Neural cell (in vitro differentiated cells): ENCODE data around the gene AMPD2. TPM values are rescaled to one million over a fixed set of nuclear protein-coding genes. Genes with fewer than 3 reads are reported as not detected.

Experiments used
- H2AFZ ChIP-seq: fragments of 200-600, 300-800 bp; sonication (generic), shearing (Covaris generic); 2 replicates; pipeline ENCODE4 v1.6.0; 2014; ENCODE audit warnings: low read depth, mild to moderate bottlenecking, antibody characterized with exemption, low read length, moderate library complexity
- H3F3A ChIP-seq: fragments of 200-600 bp; shearing (Covaris generic); 2 replicates; pipeline ENCODE4 v1.6.1; 2016; ENCODE audit warnings: mild to moderate bottlenecking, moderate library complexity, mixed read lengths, antibody characterized with exemption, low read length; ENCODE audit not compliant: insufficient read depth, poor library complexity, severe bottlenecking
- H3K27ac ChIP-seq: fragments of 200-600, 300-800 bp; sonication (generic), shearing (Covaris generic); 2 replicates; pipeline ENCODE4 v1.5.1; 2014; ENCODE audit warnings: mild to moderate bottlenecking, low read length, moderate library complexity
- H3K27me3 ChIP-seq: fragments of 300-800, 200-600 bp; sonication (generic), shearing (Covaris generic); 2 replicates; pipeline ENCODE4 v1.6.0; 2014; ENCODE audit warnings: mild to moderate bottlenecking, low read depth, low read length, moderate library complexity; ENCODE audit not compliant: insufficient read depth
- H3K36me3 ChIP-seq: fragments of 300-800, 200-600 bp; sonication (generic), shearing (Covaris generic); 2 replicates; pipeline ENCODE4 v1.5.1; 2014; ENCODE audit warnings: mild to moderate bottlenecking, antibody characterized with exemption, low read length, moderate library complexity; ENCODE audit not compliant: insufficient read depth
- H3K4me2 ChIP-seq: fragments of 300-800, 200-600 bp; sonication (generic), shearing (Covaris generic); 2 replicates; pipeline ENCODE4 v1.6.0; 2014; ENCODE audit warnings: mild to moderate bottlenecking, low read length
- H3K4me3 ChIP-seq: fragments of 300-800, 200-600 bp; sonication (generic), shearing (Covaris generic); 2 replicates; pipeline ENCODE4 v1.5.1; 2014; ENCODE audit warnings: mild to moderate bottlenecking, low read length, moderate library complexity
- H3K79me2 ChIP-seq: fragments of 200-600 bp; shearing (Covaris generic); replicated peaks from 2 replicates; pipeline ENCODE4 v1.6.0; 2014; ENCODE audit warnings: mild to moderate bottlenecking, low read length, moderate library complexity; ENCODE audit not compliant: insufficient read depth
- H3K9ac ChIP-seq: fragments of 300-800, 200-600 bp; sonication (generic), shearing (Covaris generic); 2 replicates; pipeline ENCODE4 v1.6.1; 2016; ENCODE audit warnings: mild to moderate bottlenecking, low read length, mixed read lengths
- H3K9me2 ChIP-seq: fragments of 200-600 bp; shearing (Covaris generic); 2 replicates; pipeline ENCODE4 v1.6.1; 2016; ENCODE audit warnings: mild to moderate bottlenecking, low read length, mixed read lengths; ENCODE audit not compliant: insufficient read depth
- H3K9me3 ChIP-seq: fragments of 200-600, 300-800 bp; sonication (generic), shearing (Covaris generic); 2 replicates; pipeline ENCODE4 v1.6.1; 2016; ENCODE audit warnings: mild to moderate bottlenecking, mixed run types, low read length, moderate library complexity, mixed read lengths
- H4K20me1 ChIP-seq: fragments of 200-600 bp; shearing (Covaris generic); 2 replicates; pipeline ENCODE4 v1.6.1; 2016; ENCODE audit warnings: mild to moderate bottlenecking, mixed run types; ENCODE audit not compliant: insufficient read depth
- CTCF ChIP-seq: fragments of 450-650 bp; IDR thresholded peaks from 2 replicates; pipeline ENCODE4 v1.5.1; 2014; ENCODE audit warnings: antibody characterized with exemption, mild to moderate bottlenecking, moderate library complexity; ENCODE audit not compliant: poor library complexity, severe bottlenecking
- EP300 ChIP-seq: fragments of 450-650 bp; conservative IDR thresholded peaks from 2 replicates; pipeline ENCODE4 v1.6.1; 2014; ENCODE audit warnings: antibody characterized with exemption, mild to moderate bottlenecking, moderate library complexity; ENCODE audit not compliant: poor library complexity, severe bottlenecking
- EZH2 ChIP-seq: fragments of 200-600, 300-800 bp; shearing (Covaris generic), sonication (generic); IDR thresholded peaks from 2 replicates; pipeline ENCODE4 v1.6.1; 2014; ENCODE audit warnings: antibody characterized with exemption, low read length, borderline replicate concordance, mild to moderate bottlenecking; ENCODE audit not compliant: insufficient read depth, poor library complexity, severe bottlenecking
- MXI1 ChIP-seq: fragments of 450-650 bp; conservative IDR thresholded peaks from 2 replicates; pipeline ENCODE4 v1.6.1; 2014; ENCODE audit warnings: antibody characterized with exemption, mild to moderate bottlenecking; ENCODE audit not compliant: poor library complexity, severe bottlenecking
- POLR2AphosphoS5 ChIP-seq: IDR thresholded peaks from 2 replicates; pipeline ENCODE4 v1.6.1; 2012
- RAD21 ChIP-seq: fragments of 450-650 bp; conservative IDR thresholded peaks from 2 replicates; pipeline ENCODE4 v1.6.1; 2014; ENCODE audit warnings: antibody characterized with exemption, mild to moderate bottlenecking, moderate library complexity
- REST ChIP-seq: IDR thresholded peaks from 2 replicates; pipeline ENCODE4 v1.6.1; 2012; ENCODE audit warnings: borderline replicate concordance
- SMC3 ChIP-seq: fragments of 450-650 bp; conservative IDR thresholded peaks from 2 replicates; pipeline ENCODE4 v1.6.1; 2014; ENCODE audit warnings: antibody characterized with exemption, mild to moderate bottlenecking, moderate library complexity; ENCODE audit not compliant: poor library complexity
- TAF1 ChIP-seq: IDR thresholded peaks from 2 replicates; pipeline ENCODE4 v1.6.1; 2012; ENCODE audit warnings: low read depth
- polyA plus RNA-seq: library from polyadenylated mRNA; depleted of rRNA; stranded (reverse); fragments of >200 nt; gene quantifications from 2 replicates; pipeline ENCODE4 v1.2.3, GENCODE V29; 2014

The AMPD2 gene
- polyA plus RNA-seq, 1 donor from 2014 or later, result 104 TPM

DNA sequence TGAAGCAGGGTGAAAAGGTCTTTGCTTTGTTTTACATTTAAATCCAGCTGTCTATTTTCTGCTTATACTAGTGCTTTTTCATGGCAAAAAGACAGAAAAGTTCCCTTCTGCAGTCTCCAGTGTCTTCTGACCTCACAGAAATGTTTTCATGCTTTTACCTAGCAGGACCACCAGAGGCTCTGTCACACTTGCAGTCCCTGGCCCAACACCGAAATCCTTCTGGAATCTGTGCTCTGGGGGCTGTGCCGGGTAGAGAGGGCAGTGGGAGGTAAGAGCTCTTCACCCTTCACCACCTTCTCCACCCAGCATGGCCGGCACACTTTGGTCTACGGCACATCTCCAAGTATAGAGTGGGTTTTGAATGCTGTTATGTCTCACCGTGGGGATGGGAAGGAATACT lies 21.0 kb upstream of the AMPD2 start:
- Histone ChIP-seq H3K9me2 (no peaks in the 10 kb centered on the region), H4K20me1 (no peaks in the 10 kb centered on the region), H3K4me2 (no peak overlapping the region), H3K36me3 (no peaks in the 10 kb centered on the region), H3K9ac (no peak overlapping the region), H3K27ac (no peak overlapping the region), H3K79me2 (no peaks in the 10 kb centered on the region), H2AFZ (no peak overlapping the region), H3K27me3 (no peaks in the 10 kb centered on the region), H3K4me3 (no peak overlapping the region), H3K9me3 (no peaks in the 10 kb centered on the region), H3F3A (no peaks in the 10 kb centered on the region)
- TF ChIP-seq EZH2 (no peak), TAF1 (no peak), CTCF (no peak), RAD21 (no peak), MXI1 (no peak), POLR2AphosphoS5 (no peak)

DNA sequence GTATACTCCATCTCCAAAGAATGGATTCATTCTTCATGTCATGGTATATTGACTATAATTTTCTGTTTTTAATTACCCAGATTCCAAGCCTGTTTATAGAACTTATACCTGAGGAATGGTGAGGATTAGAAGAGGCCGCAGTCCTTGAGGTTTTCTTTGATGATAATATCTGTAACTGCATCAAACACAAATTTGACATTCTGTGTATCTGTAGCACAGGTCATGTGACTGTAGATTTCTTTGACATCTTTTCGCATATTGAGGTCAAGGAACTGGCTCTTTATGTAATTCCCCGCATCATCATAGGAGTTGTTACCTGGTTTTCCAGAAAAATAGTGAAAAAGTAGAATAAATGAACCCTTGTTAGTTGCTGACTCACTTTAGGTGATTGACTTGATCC lies 16.4 kb upstream of the AMPD2 start:
- Histone ChIP-seq H4K20me1 (no peaks in the 10 kb centered on the region), H3K9me2 (no peaks in the 10 kb centered on the region), H3K27ac (no peak overlapping the region), H3K36me3 (no peaks in the 10 kb centered on the region), H3F3A (no peaks in the 10 kb centered on the region), H2AFZ (no peak overlapping the region), H3K79me2 (no peaks in the 10 kb centered on the region), H3K4me3 (no peak overlapping the region), H3K9me3 (no peaks in the 10 kb centered on the region), H3K27me3 (no peaks in the 10 kb centered on the region), H3K4me2 (no peak overlapping the region), H3K9ac (no peak overlapping the region)
- TF ChIP-seq REST, result no peak
- no peak for TF ChIP-seq MXI1
- TF ChIP-seq SMC3, result no peak
- TF ChIP-seq POLR2AphosphoS5, result no peak
- no peak for TF ChIP-seq TAF1
- TF ChIP-seq CTCF, result no peak
- no peak for TF ChIP-seq RAD21
- TF ChIP-seq EP300, result no peak
- no peak for TF ChIP-seq EZH2
